Stimulated activated CD8-positive, alpha-beta memory T cell treated with anti-CD3 and anti-CD28 coated beads, Interleukin-7, amount 100 ng/mL, for 48 hours (primary cell): ENCODE measurements around the gene CLCN7.
A peak's percentile ranks its signal among the peaks of the same experiment; 100 is the strongest.

Experiments
- DNase-seq, 2 donors: peaks; one replicate each; pipeline ENCODE4 v3.0.0-alpha.2; 2020; ENCODE audit warnings: low read depth in 1 of 2; ENCODE audit errors: extremely low read depth in 1 of 2

The CLCN7 gene

GRCh38 chr16:1474796-1475551, at the start of gene CLCN7:
CLCN7 (minus strand) TSS chr16:1475028; CDS start chr16:1474974, 54 bp downstream.
- DNase-seq, result peak; percentile 80 to 81

- no peak for DNase-seq
Measured at GRCh38 chr16:1524366-1524765, 49.5 kb upstream of the CLCN7 start.

- no peak for DNase-seq
Measured at GRCh38 chr16:1523581-1524245, 48.9 kb upstream of the CLCN7 start.

GRCh38 chr16:1520461-1520860, 45.6 kb upstream of the CLCN7 start:
- DNase-seq, result no peak

GRCh38 chr16:1519831-1520230, 45.0 kb upstream of the CLCN7 start:
- DNase-seq, result no peak

- DNase-seq, result no peak
Measured at GRCh38 chr16:1518626-1519135, 43.9 kb upstream of the CLCN7 start.

GRCh38 chr16:1514507-1514906, 39.7 kb upstream of the CLCN7 start:
- DNase-seq, result no peak

- DNase-seq, result no peak
Measured at GRCh38 chr16:1512774-1513173, 37.9 kb upstream of the CLCN7 start.

- no peak for DNase-seq
Measured at GRCh38 chr16:1511662-1512569, 37.1 kb upstream of the CLCN7 start.

- no peak for DNase-seq
Measured at GRCh38 chr16:1510941-1511351, 36.1 kb upstream of the CLCN7 start.

GRCh38 chr16:1510272-1510671, 35.4 kb upstream of the CLCN7 start:
- DNase-seq, result no peak

GRCh38 chr16:1509307-1510221, 34.7 kb upstream of the CLCN7 start:
- DNase-seq, result no peak

- DNase-seq, result no peak
Measured at GRCh38 chr16:1508494-1509187, 33.8 kb upstream of the CLCN7 start.

GRCh38 chr16:1506494-1507213, 31.8 kb upstream of the CLCN7 start:
- DNase-seq, result no peak

GRCh38 chr16:1505912-1506311, 31.1 kb upstream of the CLCN7 start:
- no peak for DNase-seq

- DNase-seq, result no peak
Measured at GRCh38 chr16:1505073-1505844, 30.4 kb upstream of the CLCN7 start.

GRCh38 chr16:1503110-1503955, 28.5 kb upstream of the CLCN7 start:
- no peak for DNase-seq
